ENCODE data around the gene ZNF17. TPM values are rescaled to one million over a fixed set of nuclear protein-coding genes. Genes with fewer than 3 reads are reported as not detected.
A peak's percentile ranks its signal among the peaks of the same experiment; 100 is the strongest.

The ZNF17 gene
- total RNA-seq (2022) (14.7 and 15.8 TPM in 2 replicates), Bru-seq, nascent RNA (percentile 75 among the genes with signal in this experiment), BruChase-seq, experiment 1, labeled RNA remaining after a 6-hour chase (percentile 84 among the genes with signal in this experiment), BruChase-seq, experiment 2, labeled RNA remaining after a 2-hour chase (percentile 86 among the genes with signal in this experiment)
- long read RNA-seq, partial matches to known transcripts, result 0 of 1 reads
- long read RNA-seq, other reads (novel, unspliced or antisense), result 0 of 1 reads

DNA sequence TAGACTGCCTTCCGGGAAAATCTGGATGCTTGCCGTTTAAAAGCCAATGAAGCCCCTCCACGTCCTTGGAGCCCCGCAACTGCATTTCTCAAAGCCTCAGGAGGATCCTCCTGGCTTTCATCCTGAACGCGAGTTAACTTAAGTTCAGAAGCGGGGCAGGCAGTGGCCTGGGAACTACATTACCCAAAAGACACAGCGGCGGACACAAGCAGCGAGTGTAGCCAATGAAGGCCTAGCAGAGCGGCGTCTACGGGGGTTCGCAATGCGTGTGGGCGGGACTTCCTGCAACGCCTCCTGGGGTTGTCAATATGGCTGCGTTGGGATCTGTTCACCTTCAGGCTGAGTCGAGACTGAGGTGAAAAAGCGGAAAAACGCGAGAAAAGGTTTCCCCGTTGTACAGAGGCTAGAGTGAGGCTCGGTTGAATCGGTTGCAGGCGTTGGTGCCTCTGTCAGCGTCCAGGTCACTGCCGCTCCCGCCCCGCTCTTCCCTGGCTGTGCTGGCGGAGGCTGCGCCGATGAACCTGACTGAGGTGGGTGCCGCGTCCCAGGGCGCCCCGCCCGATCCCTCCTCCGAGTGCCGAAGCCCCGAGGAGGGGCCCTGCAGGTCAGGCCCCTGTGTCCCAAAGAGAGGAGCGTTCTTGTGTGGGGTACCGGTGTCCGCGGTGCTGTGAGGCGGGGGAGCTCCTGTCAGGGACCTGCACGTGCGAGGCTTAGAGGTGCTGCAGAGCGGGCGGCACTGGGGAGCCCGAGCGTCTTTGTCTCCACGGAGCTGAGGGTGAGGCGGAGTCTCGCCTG, at the start of gene ZNF17:
ZNF17 (plus strand) TSS at position 285 of the 795 bp plus-strand sequence. CDS start 2,455 bp downstream, outside the sequence.
- Mint-ChIP-seq H3K4me3 (ENCODE audit: low read depth, unreplicated experiment) (peak within 1 kb of the TSS; percentile 99), H3K27ac (ENCODE audit: unreplicated experiment) (peak within 1 kb of the TSS; percentile 65), H3K36me3 (ENCODE audit: insufficient read depth, unreplicated experiment) (peaks cover 21% of the 10 kb centered on the region), H3K27me3 (ENCODE audit: unreplicated experiment) (no peaks in the 10 kb centered on the region), H3K9me3 (ENCODE audit: low read depth, unreplicated experiment) (peaks cover 21% of the 10 kb centered on the region), H3K4me1 (ENCODE audit: low read depth, unreplicated experiment) (peaks cover 10% of the 10 kb centered on the region)
- TF ChIP-seq, protein P1, sequence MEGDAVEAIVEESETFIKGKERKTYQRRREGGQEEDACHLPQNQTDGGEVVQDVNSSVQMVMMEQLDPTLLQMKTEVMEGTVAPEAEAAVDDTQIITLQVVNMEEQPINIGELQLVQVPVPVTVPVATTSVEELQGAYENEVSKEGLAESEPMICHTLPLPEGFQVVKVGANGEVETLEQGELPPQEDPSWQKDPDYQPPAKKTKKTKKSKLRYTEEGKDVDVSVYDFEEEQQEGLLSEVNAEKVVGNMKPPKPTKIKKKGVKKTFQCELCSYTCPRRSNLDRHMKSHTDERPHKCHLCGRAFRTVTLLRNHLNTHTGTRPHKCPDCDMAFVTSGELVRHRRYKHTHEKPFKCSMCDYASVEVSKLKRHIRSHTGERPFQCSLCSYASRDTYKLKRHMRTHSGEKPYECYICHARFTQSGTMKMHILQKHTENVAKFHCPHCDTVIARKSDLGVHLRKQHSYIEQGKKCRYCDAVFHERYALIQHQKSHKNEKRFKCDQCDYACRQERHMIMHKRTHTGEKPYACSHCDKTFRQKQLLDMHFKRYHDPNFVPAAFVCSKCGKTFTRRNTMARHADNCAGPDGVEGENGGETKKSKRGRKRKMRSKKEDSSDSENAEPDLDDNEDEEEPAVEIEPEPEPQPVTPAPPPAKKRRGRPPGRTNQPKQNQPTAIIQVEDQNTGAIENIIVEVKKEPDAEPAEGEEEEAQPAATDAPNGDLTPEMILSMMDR (IDR thresholded peaks at IDR 0.05; ENCODE audit: unreplicated experiment), result no peak
- DNase-seq, result peak; percentile 94
- BruUV-seq (replicated peaks), result TSS peak; percentile 44
- intact Hi-C loops (cut with micrococcal nuclease; ENCODE audit: unreplicated experiment), result loop anchor here (1.0 kb wide), 1 partner anchor 22 kb away; the partner anchor contains the start of gene ZNF548
- CTCF ChIA-PET, result no interaction called here

DNA sequence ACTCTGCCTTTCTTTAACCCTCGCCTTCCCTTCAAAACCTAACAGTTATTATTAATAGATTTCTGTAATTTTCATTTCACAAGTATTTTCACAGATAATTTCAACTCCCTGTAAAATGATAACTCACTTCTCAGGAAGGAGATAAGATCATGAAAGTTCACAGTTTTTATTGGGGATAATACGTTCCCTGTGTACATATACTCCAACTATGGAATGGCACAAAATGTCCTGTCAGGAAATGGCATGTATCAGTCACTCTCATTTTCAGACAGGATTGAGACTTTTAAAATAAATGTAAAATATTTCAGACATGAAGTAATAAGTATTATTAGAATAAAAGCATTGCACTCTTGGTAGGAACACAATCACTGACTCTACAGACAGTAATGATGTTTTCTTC, 48.5 kb upstream of the ZNF17 start:
- no peak for DNase-seq
- H3K36me3 Mint-ChIP-seq (ENCODE audit: insufficient read depth, unreplicated experiment), result peaks cover 38% of the 10 kb centered on the region
- H3K9me3 Mint-ChIP-seq (ENCODE audit: low read depth, unreplicated experiment), result peaks cover 12% of the 10 kb centered on the region
- peaks cover 21% of the 10 kb centered on the region for H3K4me1 Mint-ChIP-seq (ENCODE audit: low read depth, unreplicated experiment)
- intact Hi-C loops (cut with micrococcal nuclease; ENCODE audit: unreplicated experiment), result loop anchor here (5.0 kb wide), 1 partner anchor 40 kb away; the partner anchor contains the start of gene ZNF543
- no peaks in the 10 kb centered on the region for H3K27me3 Mint-ChIP-seq (ENCODE audit: unreplicated experiment)
- no TSS peak for BruUV-seq (replicated peaks)
- peak overlapping the region; percentile 99 for H3K27ac Mint-ChIP-seq (ENCODE audit: unreplicated experiment)
- TF ChIP-seq, protein P1 (IDR thresholded peaks at IDR 0.05; ENCODE audit: unreplicated experiment), result no peak
- H3K4me3 Mint-ChIP-seq (ENCODE audit: low read depth, unreplicated experiment), result peak overlapping the region; percentile 91
- CTCF ChIA-PET, result interaction anchor here (1.3 kb wide), 1 partner anchor 27 kb away, joined by 5 read pairs; the partner anchor contains the start of gene ZNF548

DNA sequence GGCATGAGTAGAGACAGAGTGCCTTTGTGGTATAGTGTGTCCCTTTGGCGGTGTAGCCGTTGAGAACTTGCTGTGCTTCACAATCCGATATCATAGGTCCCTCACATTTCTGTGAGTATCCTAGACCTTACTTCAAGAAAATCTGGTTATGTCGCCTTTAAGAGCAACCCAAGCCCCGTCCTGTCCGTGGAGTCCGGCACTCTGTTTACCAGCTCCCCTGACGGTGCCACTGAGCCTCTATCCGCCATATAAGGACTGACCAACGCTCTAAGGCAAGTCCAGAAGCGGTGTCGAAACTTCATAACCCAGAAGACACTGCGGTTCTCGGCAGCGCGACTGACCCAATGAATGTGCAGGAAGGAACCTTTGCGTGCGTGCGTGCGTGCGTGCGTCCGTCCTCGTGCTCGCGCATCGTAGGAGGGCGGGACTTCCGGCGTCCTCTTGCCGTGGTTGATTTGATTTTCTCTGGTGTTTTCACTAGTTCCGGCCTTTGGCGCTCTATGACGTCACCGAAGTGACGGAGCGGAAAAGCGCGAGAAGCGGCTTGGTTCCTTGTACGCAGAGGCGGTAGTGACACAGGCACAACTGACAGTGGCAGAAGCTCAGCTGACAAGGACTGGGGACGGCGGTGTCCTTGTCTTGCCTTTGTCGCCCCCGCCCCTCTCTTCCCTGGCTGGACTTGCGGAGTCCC, 47.8 kb upstream of the ZNF17 start, which contains the start of the genes TRAPPC2B and ZNF547:
TRAPPC2B (plus strand) TSS at position 555 of the 691 bp plus-strand sequence. CDS start 1,283 bp downstream, outside the sequence.
ZNF547 (plus strand) TSS at position 555 of the 691 bp plus-strand sequence. CDS start 5,005 bp downstream, outside the sequence.
- CTCF ChIA-PET, result interaction anchor here (1.3 kb wide), 1 partner anchor 26 kb away, joined by 5 read pairs; the partner anchor contains the start of gene ZNF548
- Mint-ChIP-seq H3K27me3 (ENCODE audit: unreplicated experiment) (no peaks in the 10 kb centered on the region), H3K4me1 (ENCODE audit: low read depth, unreplicated experiment) (peaks cover 21% of the 10 kb centered on the region), H3K9me3 (ENCODE audit: low read depth, unreplicated experiment) (peaks cover 12% of the 10 kb centered on the region), H3K27ac (ENCODE audit: unreplicated experiment) (peak within 1 kb of the TSS; percentile 99), H3K36me3 (ENCODE audit: insufficient read depth, unreplicated experiment) (peaks cover 38% of the 10 kb centered on the region), H3K4me3 (ENCODE audit: low read depth, unreplicated experiment) (peak within 1 kb of the TSS; percentile 91)
- intact Hi-C loops (cut with micrococcal nuclease; ENCODE audit: unreplicated experiment), result loop anchor here (1.0 to 5.0 kb wide), 2 partner anchors 26 to 41 kb away; partner anchors contain the start of genes ZNF543 and ZNF548
- TF ChIP-seq, protein P1 (IDR thresholded peaks at IDR 0.05; ENCODE audit: unreplicated experiment), result no peak
- peak; percentile 99 for DNase-seq
- BruUV-seq (replicated peaks), result no TSS peak
